ENCODE results near the gene LRP11. TPM values are rescaled to one million over a fixed set of nuclear protein-coding genes. Genes with fewer than 3 reads are reported as not detected.
"Not testable (repeated sequence)": the region's sequence is repeated elsewhere in the genome, so short reads cannot be mapped to it uniquely, and the experiment has no call there.

LRP11 gene
- polyA plus RNA-seq, 4 donors = 34.0 to 42.3 (median 39.1) TPM

- DNase-seq (ENCODE audit: low read depth in 4 of 4, low spot score in 3 of 4) = no peak
Observed at GRCh38 chr6:149872233-149872632, 8.1 kb upstream of the LRP11 start.

- no peak for DNase-seq (ENCODE audit: low read depth in 4 of 4, low spot score in 3 of 4)
Observed at GRCh38 chr6:149871182-149871581, 7.0 kb upstream of the LRP11 start.

GRCh38 chr6:149869275-149869892 is 5.2 kb upstream of the LRP11 start:
- DNase-seq (ENCODE audit: low read depth in 4 of 4, low spot score in 3 of 4) = no peak

GRCh38 chr6:149867876-149868640 is 3.9 kb upstream of the LRP11 start:
- DNase-seq (ENCODE audit: low read depth in 4 of 4, low spot score in 3 of 4) = no peak

- peak in 1 of 4 donors; percentile 34 for DNase-seq (ENCODE audit: low read depth in 4 of 4, low spot score in 3 of 4)
Observed at GRCh38 chr6:149864578-149865535, 698 bp upstream of the LRP11 start.

- DNase-seq (ENCODE audit: low read depth in 4 of 4, low spot score in 3 of 4) = peak in 2 of 4 donors; percentile 41 to 58
Observed at GRCh38 chr6:149862922-149863697, 1.0 kb downstream of the LRP11 start.

GRCh38 chr6:149862424-149862738 is 1.8 kb downstream of the LRP11 start:
- DNase-seq (ENCODE audit: low read depth in 4 of 4, low spot score in 3 of 4) = not testable (repeated sequence)

- DNase-seq (ENCODE audit: low read depth in 4 of 4, low spot score in 3 of 4) = no peak
Observed at GRCh38 chr6:149861603-149862423, 2.3 kb downstream of the LRP11 start.

- DNase-seq (ENCODE audit: low read depth in 4 of 4, low spot score in 3 of 4) = no peak
Observed at GRCh38 chr6:149860834-149861602, 3.1 kb downstream of the LRP11 start.

- no peak for DNase-seq (ENCODE audit: low read depth in 4 of 4, low spot score in 3 of 4)
Observed at GRCh38 chr6:149860513-149860833, 3.7 kb downstream of the LRP11 start.

GRCh38 chr6:149859938-149860337 is 4.2 kb downstream of the LRP11 start:
- DNase-seq (ENCODE audit: low read depth in 4 of 4, low spot score in 3 of 4) = no peak

GRCh38 chr6:149859368-149859767 is 4.8 kb downstream of the LRP11 start:
- DNase-seq (ENCODE audit: low read depth in 4 of 4, low spot score in 3 of 4) = no peak

GRCh38 chr6:149857541-149857940 is 6.6 kb downstream of the LRP11 start:
- DNase-seq (ENCODE audit: low read depth in 4 of 4, low spot score in 3 of 4) = no peak

- DNase-seq (ENCODE audit: low read depth in 4 of 4, low spot score in 3 of 4) = no peak
Observed at GRCh38 chr6:149856256-149856994, 7.7 kb downstream of the LRP11 start.

- no peak for DNase-seq (ENCODE audit: low read depth in 4 of 4, low spot score in 3 of 4)
Observed at GRCh38 chr6:149855741-149856140, 8.4 kb downstream of the LRP11 start.

- no peak for DNase-seq (ENCODE audit: low read depth in 4 of 4, low spot score in 3 of 4)
Observed at GRCh38 chr6:149855040-149855654, 9.0 kb downstream of the LRP11 start.

GRCh38 chr6:149854532-149854931 is 9.6 kb downstream of the LRP11 start:
- no peak for DNase-seq (ENCODE audit: low read depth in 4 of 4, low spot score in 3 of 4)

GRCh38 chr6:149854017-149854416 is 10.1 kb downstream of the LRP11 start:
- DNase-seq (ENCODE audit: low read depth in 4 of 4, low spot score in 3 of 4) = not testable (repeated sequence)
